Upper lobe of left lung (tissue), 4 donors: ENCODE measurements around the gene GSPT1.

Source experiments
- CTCF ChIP-seq, 6 experiments: fragments of 450-650 bp in 4 of 6; fragments of 200-600 bp in 2 of 6; sonication (generic) in 2 of 6; IDR thresholded peaks; one replicate each; pipeline ENCODE4 v1.5.1; 2016 to 2019; ENCODE audit warnings: antibody characterized with exemption in 6 of 6
- EP300 ChIP-seq, 4 donors: sonication (generic); formaldehyde crosslinking; IDR thresholded peaks; one replicate each; pipeline ENCODE4 v1.5.1; 2017; ENCODE audit warnings: antibody characterized with exemption in 4 of 4, control low read depth in 2 of 4
- POLR2A ChIP-seq, 4 donors: fragments of 450-650 bp; IDR thresholded peaks; one replicate each; pipeline ENCODE4 v1.5.1; 2016 to 2017; ENCODE audit warnings: antibody characterized with exemption in 4 of 4, mild to moderate bottlenecking in 2 of 4
- POLR2AphosphoS5 ChIP-seq, 2 donors: sonication (generic); formaldehyde crosslinking; IDR thresholded peaks; one replicate each; pipeline ENCODE4 v1.5.1; 2017; ENCODE audit warnings: antibody characterized with exemption in 2 of 2

DNA sequence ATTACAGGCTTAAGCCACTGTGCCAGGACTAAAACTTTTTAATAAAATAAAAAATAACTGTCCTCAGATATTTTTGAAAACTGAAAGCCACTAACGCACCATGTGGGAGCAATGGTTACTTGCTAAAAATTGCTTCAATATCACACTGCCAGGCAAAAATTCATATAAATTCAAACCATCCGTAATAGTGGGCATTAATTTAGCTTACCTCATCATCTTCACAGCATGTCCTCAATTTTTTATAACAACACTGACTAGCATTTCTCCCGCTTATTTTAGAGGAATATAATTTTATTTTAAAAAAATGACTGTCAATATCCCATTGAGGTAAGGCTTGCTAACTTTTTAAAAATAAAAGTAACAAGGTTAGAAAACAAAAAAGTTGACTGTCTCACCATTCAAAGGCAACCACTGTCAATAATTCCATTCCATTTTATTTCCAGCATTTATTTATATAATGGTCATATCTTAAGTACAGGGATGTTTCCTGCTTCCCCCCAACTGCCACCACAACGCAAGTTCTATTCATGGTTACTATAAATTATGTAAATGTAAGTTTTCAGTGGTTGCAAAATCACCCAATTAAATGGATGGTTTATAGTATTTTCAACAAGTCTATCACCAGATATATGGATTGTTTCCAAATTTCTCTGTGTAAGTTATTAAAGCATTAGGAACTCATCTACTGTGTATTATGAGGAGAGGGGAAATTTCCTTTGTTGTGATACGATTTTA lies 25.4 kb downstream of the GSPT1 start:
- TF ChIP-seq CTCF (IDR thresholded peaks at IDR 0.05) (no peak), POLR2A (IDR thresholded peaks at IDR 0.05) (no peak), EP300 (IDR thresholded peaks at IDR 0.05) (no peak), POLR2AphosphoS5 (IDR thresholded peaks at IDR 0.05) (no peak)
